Measurements from ENCODE around the gene TNFRSF1B.
A peak's percentile ranks its signal among the peaks of the same experiment; 100 is the strongest.

TNFRSF1B gene

GRCh38 chr1:12244078-12244477 is 77.3 kb downstream of the TNFRSF1B start:
- no peak overlapping the region for H3K4me3 ChIP-seq (ENCODE audit: low read depth, low read length)
- peak; percentile 3 for DNase-seq (ENCODE audit: low read depth)
- peak; percentile 28 for TF ChIP-seq CTCF (IDR thresholded peaks at IDR 0.05; ENCODE audit: insufficient read depth, low read depth, low read length, missing control alignments)

GRCh38 chr1:12244585-12244984 is 77.8 kb downstream of the TNFRSF1B start:
- DNase-seq (ENCODE audit: low read depth) = no peak
- H3K4me3 ChIP-seq (ENCODE audit: low read depth, low read length) = no peak overlapping the region
- TF ChIP-seq CTCF (IDR thresholded peaks at IDR 0.05; ENCODE audit: insufficient read depth, low read depth, low read length, missing control alignments) = no peak

GRCh38 chr1:12245116-12245515 is 78.3 kb downstream of the TNFRSF1B start:
- TF ChIP-seq CTCF (IDR thresholded peaks at IDR 0.05; ENCODE audit: insufficient read depth, low read depth, low read length, missing control alignments) = no peak
- no peak overlapping the region for H3K4me3 ChIP-seq (ENCODE audit: low read depth, low read length)
- DNase-seq (ENCODE audit: low read depth) = no peak

- H3K4me3 ChIP-seq (ENCODE audit: low read depth, low read length) = no peak overlapping the region
- no peak for TF ChIP-seq CTCF (IDR thresholded peaks at IDR 0.05; ENCODE audit: insufficient read depth, low read depth, low read length, missing control alignments)
- no peak for DNase-seq (ENCODE audit: low read depth)
Observed at GRCh38 chr1:12245733-12246132, 78.9 kb downstream of the TNFRSF1B start.

GRCh38 chr1:12246584-12246983 is 79.8 kb downstream of the TNFRSF1B start:
- H3K4me3 ChIP-seq (ENCODE audit: low read depth, low read length) = no peak overlapping the region
- no peak for TF ChIP-seq CTCF (IDR thresholded peaks at IDR 0.05; ENCODE audit: insufficient read depth, low read depth, low read length, missing control alignments)
- DNase-seq (ENCODE audit: low read depth) = no peak

- DNase-seq (ENCODE audit: low read depth) = no peak
- TF ChIP-seq CTCF (IDR thresholded peaks at IDR 0.05; ENCODE audit: insufficient read depth, low read depth, low read length, missing control alignments) = no peak
Observed at GRCh38 chr1:12249181-12249580, 82.4 kb downstream of the TNFRSF1B start.

GRCh38 chr1:12249748-12250147 is 83.0 kb downstream of the TNFRSF1B start:
- no peak for DNase-seq (ENCODE audit: low read depth)
- no peak overlapping the region for H3K4me3 ChIP-seq (ENCODE audit: low read depth, low read length)
- TF ChIP-seq CTCF (IDR thresholded peaks at IDR 0.05; ENCODE audit: insufficient read depth, low read depth, low read length, missing control alignments) = no peak

More at GRCh38 chr1:12249181-12249580, 82.4 kb downstream of the TNFRSF1B start:
- H3K4me3 ChIP-seq (ENCODE audit: low read depth, low read length) = no peak overlapping the region
